HCT116 (cell line): ENCODE results near the gene ARAP1. TPM values are rescaled to one million over a fixed set of nuclear protein-coding genes. Genes with fewer than 3 reads are reported as not detected.

Experiments used
- ATAC-seq: fragments of 200-7000 bp; cut with Tn5 transposase; 2 replicates; pipeline ENCODE4 v1.9.1; 2020; ENCODE audit warnings: mild to moderate bottlenecking, moderate library complexity
- BruUV-seq: library from RNA; stranded (reverse); fragments of 400-500 nt; replicated peaks from 2 replicates; lab custom pipeline; 2021; lab: Mats Ljungman, UMichigan
- CTCF ChIA-PET: fragments of 300-600 bp; sonication (Branson Sonifier 250); formaldehyde crosslinking; loops from one replicate; lab custom pipeline; 2021; ENCODE audit warnings: antibody characterized with exemption; lab: Charles Lee
- POLR2A ChIA-PET: fragments of 300-600, 350-600 bp; sonication (Branson Sonifier 250); formaldehyde crosslinking; loops from one replicate; lab custom pipeline; 2021; ENCODE audit warnings: antibody characterized with exemption; lab: Charles Lee
- RAD21 ChIA-PET, 2 experiments: fragments of 300-600 bp; sonication (Branson Sonifier 250); formaldehyde crosslinking; loops; one replicate each; lab custom pipeline; 2023; ENCODE audit warnings: low total read pairs in 2 of 2; ENCODE audit not compliant: uncharacterized antibody in 2 of 2, unreplicated experiment in 2 of 2, low non-redundant PET in 1 of 2; lab: Charles Lee
- DNase-seq: peaks from one replicate; pipeline ENCODE4 v3.0.0-alpha.2; 2010; ENCODE audit warnings: low read depth, low spot score
- H2AFZ ChIP-seq: fragments of 200-600 bp; shearing (Covaris generic), sonication (generic); 2 replicates; pipeline ENCODE4 v1.6.1; 2017; ENCODE audit warnings: low read depth, mixed run types, mixed read lengths, antibody characterized with exemption, low read length; ENCODE audit not compliant: poor library complexity, severe bottlenecking
- H3K27ac ChIP-seq: 2 replicates; pipeline ENCODE4 v1.5.1; 2012; ENCODE audit warnings: low read depth, low read length
- H3K27me3 ChIP-seq: fragments of 200-600 bp; sonication (generic); 2 replicates; pipeline ENCODE4 v1.6.1; 2016; ENCODE audit warnings: mixed run types, low read length, mixed read lengths; ENCODE audit not compliant: insufficient read depth
- H3K36me3 ChIP-seq, 2 experiments: fragments of 200-500 bp in 1 of 2; fragments of 200-600 bp in 1 of 2; sonication (Bioruptor generic) in 1 of 2; sonication (generic) in 1 of 2; 2 replicates each; pipeline versions ENCODE4 v1.5.1 to v1.6.1; 2014 to 2016; ENCODE audit warnings: low read length in 2 of 2, inconsistent platforms in 1 of 2, mixed read lengths in 1 of 2, mixed run types in 1 of 2; ENCODE audit not compliant: insufficient read depth in 2 of 2, control insufficient read depth in 1 of 2
- H3K4me1 ChIP-seq, 2 experiments: fragments of 200-600 bp in 1 of 2; sonication (generic) in 1 of 2; 2 replicates each; pipeline versions ENCODE4 v1.5.1 to v1.6.1; 2012 to 2017; ENCODE audit warnings: low read length in 2 of 2, inconsistent platforms in 1 of 2, mild to moderate bottlenecking in 1 of 2, mixed read lengths in 1 of 2, mixed run types in 1 of 2, moderate library complexity in 1 of 2; ENCODE audit not compliant: insufficient read depth in 2 of 2, control insufficient read depth in 1 of 2
- H3K4me2 ChIP-seq: fragments of 200-600 bp; sonication (generic); 2 replicates; pipeline ENCODE4 v1.6.1; 2017; ENCODE audit warnings: mixed run types, low read length, mixed read lengths
- H3K4me3 ChIP-seq, 2 experiments: fragments of 200-600 bp in 1 of 2; sonication (generic) in 1 of 2; replicated peaks in 1 of 2; 2 replicates each; pipeline ENCODE4 v1.5.1; 2011 to 2016; ENCODE audit warnings: low read length in 2 of 2, control low read depth in 1 of 2, low read depth in 1 of 2, mild to moderate bottlenecking in 1 of 2, mixed read lengths in 1 of 2, mixed run types in 1 of 2
- H3K79me2 ChIP-seq: fragments of 200-600 bp; sonication (generic); 2 replicates; pipeline ENCODE4 v1.6.1; 2017; ENCODE audit warnings: mild to moderate bottlenecking, mixed run types, low read length, moderate library complexity, mixed read lengths; ENCODE audit not compliant: insufficient read depth
- H3K9ac ChIP-seq: fragments of 200-600 bp; sonication (generic); 2 replicates; pipeline ENCODE4 v1.6.1; 2016; ENCODE audit warnings: low read length, mixed read lengths
- H3K9me2 ChIP-seq: fragments of 200-600 bp; sonication (generic), shearing (Covaris generic); 2 replicates; pipeline ENCODE4 v1.6.1; 2017; ENCODE audit warnings: mixed run types, mild to moderate bottlenecking, moderate library complexity; ENCODE audit not compliant: insufficient read depth
- H3K9me3 ChIP-seq, 2 experiments: fragments of 200-500 bp in 1 of 2; fragments of 200-600 bp in 1 of 2; sonication (Bioruptor generic) in 1 of 2; sonication (generic) in 1 of 2; 2 replicates each; pipeline ENCODE4 v1.6.1; 2014 to 2017; ENCODE audit warnings: low read length in 2 of 2, mixed read lengths in 2 of 2, inconsistent platforms in 1 of 2, low read depth in 1 of 2, mild to moderate bottlenecking in 1 of 2, mixed run types in 1 of 2, moderate library complexity in 1 of 2; ENCODE audit not compliant: control insufficient read depth in 1 of 2, insufficient read depth in 1 of 2
- H4K20me1 ChIP-seq: fragments of 200-600 bp; sonication (generic), shearing (Covaris generic); 2 replicates; pipeline ENCODE4 v1.6.1; 2017; ENCODE audit warnings: mixed run types, mild to moderate bottlenecking, moderate library complexity; ENCODE audit not compliant: insufficient read depth
- CEBPB ChIP-seq: IDR thresholded peaks from 2 replicates; pipeline ENCODE4 v1.6.1; 2012; ENCODE audit warnings: low read depth
- CTCF ChIP-seq, 3 experiments: fragments of 200-600 bp in 1 of 3; sonication (generic) in 1 of 3; IDR thresholded peaks in 2 of 3; conservative IDR thresholded peaks in 1 of 3; 2 replicates each; pipeline ENCODE4 v1.5.1; 2012 to 2017; ENCODE audit warnings: low read depth in 2 of 3, low read length in 2 of 3, antibody characterized with exemption in 1 of 3, borderline replicate concordance in 1 of 3, control low read depth in 1 of 3, mild to moderate bottlenecking in 1 of 3, mixed read lengths in 1 of 3, mixed run types in 1 of 3, moderate library complexity in 1 of 3; ENCODE audit not compliant: insufficient read depth in 1 of 3
- EGR1 ChIP-seq: IDR thresholded peaks from 2 replicates; pipeline ENCODE4 v1.6.1; 2012; ENCODE audit warnings: low read depth
- ELF1 ChIP-seq: IDR thresholded peaks from 2 replicates; pipeline ENCODE4 v1.6.1; 2012; ENCODE audit warnings: low read depth, borderline replicate concordance
- MAX ChIP-seq: IDR thresholded peaks from 2 replicates; pipeline ENCODE4 v1.6.1; 2012
- POLR2A ChIP-seq: IDR thresholded peaks from 2 replicates; pipeline ENCODE4 v1.7.0; 2011; ENCODE audit warnings: borderline replicate concordance; ENCODE audit not compliant: insufficient read depth, insufficient read length; ENCODE audit errors: extremely low read depth
- POLR2AphosphoS5 ChIP-seq: IDR thresholded peaks from 2 replicates; pipeline ENCODE4 v1.6.1; 2011; ENCODE audit warnings: mild to moderate bottlenecking, low read depth, low read length, moderate library complexity
- RAD21 ChIP-seq: IDR thresholded peaks from 2 replicates; pipeline ENCODE4 v1.6.1; 2012; ENCODE audit warnings: low read depth, mild to moderate bottlenecking
- REST ChIP-seq: IDR thresholded peaks from 2 replicates; pipeline ENCODE4 v1.6.1; 2012; ENCODE audit warnings: low read depth
- SP1 ChIP-seq: IDR thresholded peaks from 2 replicates; pipeline ENCODE4 v1.6.1; 2012; ENCODE audit warnings: low read depth
- SRF ChIP-seq: IDR thresholded peaks from 2 replicates; pipeline ENCODE4 v1.6.1; 2012; ENCODE audit warnings: low read depth
- TCF7L2 ChIP-seq: IDR thresholded peaks from 2 replicates; pipeline ENCODE4 v1.7.0; 2011; ENCODE audit warnings: borderline replicate concordance, inconsistent platforms; ENCODE audit not compliant: insufficient read depth, insufficient read length; ENCODE audit errors: extremely low read depth
- YY1 ChIP-seq: IDR thresholded peaks from 2 replicates; pipeline ENCODE4 v1.6.1; 2011; ENCODE audit warnings: low read length, low read depth, moderate library complexity, mild to moderate bottlenecking; ENCODE audit not compliant: insufficient replicate concordance; ENCODE audit errors: extremely low read depth
- ZBTB33 ChIP-seq: IDR thresholded peaks from 2 replicates; pipeline ENCODE4 v1.6.1; 2011; ENCODE audit warnings: mild to moderate bottlenecking, low read length, moderate library complexity; ENCODE audit not compliant: insufficient replicate concordance; ENCODE audit errors: extremely low read depth
- ZNF274 ChIP-seq: fragments of 200-500 bp; sonication (Bioruptor generic); IDR thresholded peaks from 2 replicates; pipeline ENCODE4 v1.6.1; 2014; ENCODE audit warnings: mild to moderate bottlenecking, low read depth, low read length, inconsistent platforms
- intact Hi-C: fragments of 100-400 bp; cut with micrococcal nuclease; formaldehyde crosslinking; loops from 2 replicates; pipeline ENCODE4 v1.10.0; 2022
- total RNA-seq: library from RNA; stranded (reverse); gene quantifications from one replicate; pipeline ENCODE4 v1.2.1, GENCODE V29; 2021; ENCODE audit not compliant: unreplicated experiment

Gene ARAP1
- total RNA-seq, 1 experiment from 2014 or later, result 57.4 TPM

GRCh38 chr11:72739240-72740059 is 12.8 kb downstream of the ARAP1 start:
- no peaks in the 10 kb centered on the region for H3K9me2 ChIP-seq
- peaks cover 25 to 78% of the 10 kb centered on the region in 2 experiments for H3K4me1 ChIP-seq
- H3K9ac ChIP-seq, result no peak overlapping the region
- BruUV-seq, result no TSS peak
- peaks cover 5% of the 10 kb centered on the region; the same call in 1 of the 2 replicates for H3K79me2 ChIP-seq
- POLR2A ChIA-PET, result no interaction called here
- DNase-seq, result no peak
- no peaks in the 10 kb centered on the region for H3K27me3 ChIP-seq
- no peaks in the 10 kb centered on the region for H3K9me3 ChIP-seq
- H2AFZ ChIP-seq, result no peak overlapping the region
- no peak overlapping the region for H3K4me3 ChIP-seq
- ATAC-seq, result no peak
- 0 out of 2 replicates have a peak overlapping the region, but pooled peaks have one; percentile 47 for H3K4me2 ChIP-seq
- H3K27ac ChIP-seq, result no peak overlapping the region
- no peaks in the 10 kb centered on the region for H4K20me1 ChIP-seq
- no peak for TF ChIP-seq RAD21
- no peak for TF ChIP-seq ELF1
- TF ChIP-seq EGR1, result no peak
- no peak for TF ChIP-seq TCF7L2
- TF ChIP-seq CTCF (IDR thresholded peaks at IDR 0.05 in 2 of 3, conservative IDR thresholded peaks at IDR 0.05 in 1 of 3; ENCODE audit: borderline replicate concordance in 1 of 3, insufficient read depth in 1 of 3, low read depth in 2 of 3, low read length in 2 of 3), result no peak
- TF ChIP-seq REST, result no peak
- no peak for TF ChIP-seq POLR2AphosphoS5
- no peak for TF ChIP-seq SRF
- TF ChIP-seq YY1, result no peak
- TF ChIP-seq CEBPB, result no peak
- TF ChIP-seq SP1, result no peak
- TF ChIP-seq MAX, result no peak
- no peak for TF ChIP-seq ZNF274
- TF ChIP-seq ZBTB33, result no peak
- TF ChIP-seq POLR2A, result no peak
- CTCF ChIA-PET, result interaction anchor here (1.0 to 1.5 kb wide), 3 partner anchors 14 to 55 kb away, joined by 4 to 6 read pairs (median 4); no protein-coding TSS in a partner anchor
- RAD21 ChIA-PET, result interaction anchor here in 1 of 2 experiments (0.8 kb wide), 1 partner anchor 14 kb away, joined by 3 read pairs; no protein-coding TSS in a partner anchor
- intact Hi-C loops, result no loop called here
- no peaks in the 10 kb centered on the region for H3K36me3 ChIP-seq
